NT2/D1 (cell line): ENCODE measurements around the gene POLR3A.

ENCODE experiments used
- SUZ12 ChIP-seq: IDR thresholded peaks from 2 replicates; pipeline ENCODE4 v1.6.1; 2011; ENCODE audit not compliant: insufficient read length, insufficient read depth; ENCODE audit errors: extremely low read depth
- ZNF274 ChIP-seq: IDR thresholded peaks from 2 replicates; pipeline ENCODE4 v1.6.1; 2011; ENCODE audit warnings: mild to moderate bottlenecking, low read depth, low read length

GRCh38 chr10:77940627-77941026 is 88.7 kb downstream of the POLR3A start:
- TF ChIP-seq ZNF274: no peak
- TF ChIP-seq SUZ12: no peak
